Muscle of back (tissue), 11 donors: ENCODE data around the gene PRR9. TPM values are rescaled to one million over a fixed set of nuclear protein-coding genes. Genes with fewer than 3 reads are reported as not detected.

Source experiments
- DNase-seq, 3 donors: peaks; one replicate each; pipeline versions ENCODE4 v3.0.0 to v3.0.0-alpha.2; 2013
- polyA plus RNA-seq, 10 donors: library from polyadenylated mRNA; unstranded; fragments of 120-200 nt; gene quantifications; one replicate each; pipeline ENCODE4 v1.2.1, GENCODE V29; 2013; ENCODE audit not compliant: insufficient read length in 10 of 10

Gene PRR9
- polyA plus RNA-seq, 10 donors = not detected

- DNase-seq = peak in 1 of 3 donors; percentile 5
Observed at GRCh38 chr1:153229076-153229829, 11.9 kb downstream of the PRR9 start.

GRCh38 chr1:153231363-153231762 lies 14.0 kb downstream of the PRR9 start:
- DNase-seq = no peak

- DNase-seq = no peak
Observed at GRCh38 chr1:153231785-153232184, 14.4 kb downstream of the PRR9 start.

- DNase-seq = no peak
Observed at GRCh38 chr1:153232553-153232952, 15.2 kb downstream of the PRR9 start.

GRCh38 chr1:153233448-153233847 lies 16.1 kb downstream of the PRR9 start:
- no peak for DNase-seq

GRCh38 chr1:153238527-153238926 lies 21.1 kb downstream of the PRR9 start:
- DNase-seq = no peak

GRCh38 chr1:153242160-153242559 lies 24.8 kb downstream of the PRR9 start:
- DNase-seq = no peak

GRCh38 chr1:153245466-153245865 lies 28.1 kb downstream of the PRR9 start:
- DNase-seq = no peak

- DNase-seq = no peak
Observed at GRCh38 chr1:153246018-153246417, 28.6 kb downstream of the PRR9 start.

GRCh38 chr1:153246825-153247224 lies 29.4 kb downstream of the PRR9 start:
- no peak for DNase-seq

GRCh38 chr1:153248176-153248879 lies 30.9 kb downstream of the PRR9 start:
- DNase-seq = no peak

GRCh38 chr1:153250166-153250565 lies 32.8 kb downstream of the PRR9 start:
- peak; percentile 46 to 81 (median 70) for DNase-seq

GRCh38 chr1:153251087-153251486 lies 33.7 kb downstream of the PRR9 start:
- no peak for DNase-seq

GRCh38 chr1:153251562-153251961 lies 34.2 kb downstream of the PRR9 start:
- no peak for DNase-seq

- DNase-seq = no peak
Observed at GRCh38 chr1:153251988-153252387, 34.6 kb downstream of the PRR9 start.

- DNase-seq = peak in 1 of 3 donors; percentile 31
Observed at GRCh38 chr1:153253076-153253475, 35.7 kb downstream of the PRR9 start.

- no peak for DNase-seq
Observed at GRCh38 chr1:153253693-153254092, 36.3 kb downstream of the PRR9 start.

- no peak for DNase-seq
Observed at GRCh38 chr1:153259387-153259786, 42.0 kb downstream of the PRR9 start, which contains the start of gene LORICRIN. Gene LORICRIN, plus strand, starts transcription at chr1:153259687. Its CDS starts 1,263 bp downstream, at chr1:153260950.

- DNase-seq = peak in 1 of 3 donors; percentile 56
Observed at GRCh38 chr1:153260585-153261280, 43.3 kb downstream of the PRR9 start.

GRCh38 chr1:153261281-153262069 lies 44.1 kb downstream of the PRR9 start:
- DNase-seq = peak in 2 of 3 donors; percentile 12 to 70

GRCh38 chr1:153262070-153262366 lies 44.6 kb downstream of the PRR9 start:
- no peak for DNase-seq
